Vagina (tissue), 2 donors: Measurements from ENCODE around the gene SLC5A2. TPM values are rescaled to one million over a fixed set of nuclear protein-coding genes. Genes with fewer than 3 reads are reported as not detected.
"Not testable (repeated sequence)": the region's sequence is repeated elsewhere in the genome, so short reads cannot be mapped to it uniquely, and the experiment has no call there.

ENCODE experiments used
- DNase-seq, 2 donors: peaks; one replicate each; pipeline ENCODE4 v3.0.0-alpha.2; 2017; ENCODE audit errors: extremely low spot score in 2 of 2
- H3K27ac ChIP-seq: fragments of 200-600 bp; sonication (generic); one replicate; pipeline ENCODE4 v1.5.1; 2019
- H3K27me3 ChIP-seq: fragments of 200-600 bp; sonication (generic); one replicate; pipeline ENCODE4 v1.5.1; 2019
- H3K36me3 ChIP-seq, 2 donors: fragments of 200-600 bp; sonication (generic); one replicate each; pipeline ENCODE4 v1.5.1; 2017 to 2019
- H3K4me1 ChIP-seq: fragments of 200-600 bp; sonication (generic); one replicate; pipeline ENCODE4 v1.5.1; 2019
- H3K4me3 ChIP-seq, 2 donors: fragments of 200-600 bp; sonication (generic); 1 replicate in 1 of 2; 2 replicates in 1 of 2; pipeline ENCODE4 v1.5.1; 2016 to 2019
- H3K9me3 ChIP-seq: fragments of 200-600 bp; sonication (generic); one replicate; pipeline ENCODE4 v1.5.1; 2019
- CTCF ChIP-seq, 3 experiments: fragments of 450-650 bp in 2 of 3; fragments of 200-600 bp in 1 of 3; sonication (generic) in 1 of 3; IDR thresholded peaks; one replicate each; pipeline ENCODE4 v1.5.1; 2017 to 2019; ENCODE audit warnings: antibody characterized with exemption in 3 of 3, mild to moderate bottlenecking in 2 of 3, moderate library complexity in 2 of 3
- POLR2A ChIP-seq, 2 donors: fragments of 450-650 bp; IDR thresholded peaks; one replicate each; pipeline ENCODE4 v1.6.1; 2017; ENCODE audit warnings: antibody characterized with exemption in 2 of 2, mild to moderate bottlenecking in 2 of 2, moderate library complexity in 2 of 2
- POLR2AphosphoS5 ChIP-seq, 2 donors: sonication (generic); formaldehyde crosslinking; IDR thresholded peaks; one replicate each; pipeline ENCODE4 v1.9.0; 2017; ENCODE audit warnings: antibody characterized with exemption in 2 of 2, mild to moderate bottlenecking in 2 of 2, low read depth in 1 of 2; ENCODE audit not compliant: insufficient read depth in 1 of 2
- intact Hi-C: fragments of 100-400 bp; cut with DNase I; formaldehyde crosslinking; loops from one replicate; pipeline ENCODE4 v1.15.1; 2023
- total RNA-seq: library from RNA; depleted of rRNA; stranded (reverse); fragments of >200 nt; gene quantifications from one replicate; pipeline ENCODE4 v1.2.3, GENCODE V29; 2016

The SLC5A2 gene
- total RNA-seq, 1 donor from 2014 or later: not detected

- H3K27ac ChIP-seq: no peak overlapping the region
- peaks cover 0 to 33% of the 10 kb centered on the region in 2 donors for H3K36me3 ChIP-seq
- no peaks in the 10 kb centered on the region for H3K27me3 ChIP-seq
- DNase-seq: no peak
- H3K4me1 ChIP-seq: peaks cover 14% of the 10 kb centered on the region
- TF ChIP-seq POLR2AphosphoS5 (IDR thresholded peaks at IDR 0.05; ENCODE audit: insufficient read depth in 1 of 2, low read depth in 1 of 2) (no peak), CTCF (IDR thresholded peaks at IDR 0.05) (no peak), POLR2A (IDR thresholded peaks at IDR 0.05) (no peak)
- no peak overlapping the region for H3K4me3 ChIP-seq
- intact Hi-C loops: no loop called here
- H3K9me3 ChIP-seq: no peaks in the 10 kb centered on the region
These were observed 19.0 kb downstream of the SLC5A2 start for GRCh38 chr16:31501966-31502348.

- Histone ChIP-seq H3K27me3 (no peaks in the 10 kb centered on the region), H3K4me3 (no peak overlapping the region), H3K36me3 (peaks cover 0 to 23% of the 10 kb centered on the region in 2 donors), H3K9me3 (no peaks in the 10 kb centered on the region), H3K4me1 (peaks cover 21% of the 10 kb centered on the region), H3K27ac (no peak overlapping the region)
- intact Hi-C loops: no loop called here
- no peak for DNase-seq
- no peak for TF ChIP-seq CTCF (IDR thresholded peaks at IDR 0.05)
- no peak for TF ChIP-seq POLR2A (IDR thresholded peaks at IDR 0.05)
- TF ChIP-seq POLR2AphosphoS5 (IDR thresholded peaks at IDR 0.05; ENCODE audit: insufficient read depth in 1 of 2, low read depth in 1 of 2): no peak
These were observed 20.1 kb downstream of the SLC5A2 start for GRCh38 chr16:31502981-31503380.

- Histone ChIP-seq H3K36me3 (peaks cover 0 to 17% of the 10 kb centered on the region in 2 donors), H3K4me1 (peaks cover 21% of the 10 kb centered on the region)
- H3K4me3 ChIP-seq, intact Hi-C loops, H3K27me3 ChIP-seq, H3K9me3 ChIP-seq, DNase-seq, H3K27ac ChIP-seq: not testable (repeated sequence)
These were observed 20.6 kb downstream of the SLC5A2 start for GRCh38 chr16:31503555-31503954.

- Histone ChIP-seq H3K27me3 (no peaks in the 10 kb centered on the region), H3K36me3 (peaks cover 0 to 11% of the 10 kb centered on the region in 2 donors)
- intact Hi-C loops: no loop called here
These were observed 21.2 kb downstream of the SLC5A2 start for GRCh38 chr16:31504159-31504558.

GRCh38 chr16:31505483-31505882, 22.6 kb downstream of the SLC5A2 start:
- Histone ChIP-seq H3K27ac (no peak overlapping the region), H3K4me1 (peaks cover 38% of the 10 kb centered on the region), H3K27me3 (no peaks in the 10 kb centered on the region), H3K9me3 (no peaks in the 10 kb centered on the region), H3K36me3 (peaks cover 0 to under 1% of the 10 kb centered on the region in 2 donors), H3K4me3 (no peak overlapping the region)
- TF ChIP-seq CTCF (IDR thresholded peaks at IDR 0.05): no peak
- no peak for TF ChIP-seq POLR2AphosphoS5 (IDR thresholded peaks at IDR 0.05; ENCODE audit: insufficient read depth in 1 of 2, low read depth in 1 of 2)
- no peak for TF ChIP-seq POLR2A (IDR thresholded peaks at IDR 0.05)
- no peak for DNase-seq
- intact Hi-C loops: loop anchor here (5.0 kb wide), 1 partner anchor 33 kb away; the partner anchor contains the start of gene TGFB1I1

More at GRCh38 chr16:31504159-31504558, 21.2 kb downstream of the SLC5A2 start:
- TF ChIP-seq CTCF (IDR thresholded peaks at IDR 0.05): no peak
- no peak for TF ChIP-seq POLR2A (IDR thresholded peaks at IDR 0.05)
- TF ChIP-seq POLR2AphosphoS5 (IDR thresholded peaks at IDR 0.05; ENCODE audit: insufficient read depth in 1 of 2, low read depth in 1 of 2): no peak
- no peak overlapping the region for H3K4me3 ChIP-seq
- no peak for DNase-seq
- H3K4me1 ChIP-seq: peaks cover 26% of the 10 kb centered on the region
- no peaks in the 10 kb centered on the region for H3K9me3 ChIP-seq
- no peak overlapping the region for H3K27ac ChIP-seq
